HEK293 (cell line): ENCODE data around the gene PRRT1B.

Source experiments
- CTCF ChIA-PET: fragments of 350-600 bp; formaldehyde crosslinking; extraction: SDS; loops from one replicate; lab custom pipeline; 2021; ENCODE audit warnings: antibody characterized with exemption; lab: Yijun Ruan, JAX
- POLR2A ChIA-PET: fragments of 300-600 bp; formaldehyde crosslinking; extraction: SDS; loops from one replicate; lab custom pipeline; 2020; ENCODE audit warnings: antibody characterized with exemption, inconsistent platforms; lab: Yijun Ruan, JAX
- H3K27ac ChIP-seq: fragments of 200-500 bp; sonication (Bioruptor generic); 2 replicates; pipeline ENCODE4 v1.5.1; 2014; ENCODE audit warnings: low read depth, low read length, control low read depth, inconsistent platforms; ENCODE audit errors: extremely low read depth
- H3K36me3 ChIP-seq, 2 experiments: fragments of 200-500 bp in 1 of 2; sonication (Bioruptor generic) in 1 of 2; 1 replicate in 1 of 2; 2 replicates in 1 of 2; pipeline ENCODE4 v1.5.1; 2014 to 2017; ENCODE audit warnings: inconsistent platforms in 2 of 2, low read length in 2 of 2; ENCODE audit not compliant: control insufficient read depth in 2 of 2, insufficient read depth in 1 of 2
- H3K4me1 ChIP-seq: fragments of 200-500 bp; sonication (Bioruptor generic); 2 replicates; pipeline ENCODE4 v1.5.1; 2014; ENCODE audit warnings: mild to moderate bottlenecking, low read length, inconsistent platforms; ENCODE audit not compliant: control insufficient read depth, insufficient read depth
- H3K4me3 ChIP-seq: 2 replicates; pipeline ENCODE4 v1.5.1; 2011; ENCODE audit warnings: low read depth, mild to moderate bottlenecking, control low read depth, low read length, moderate library complexity
- H3K9me3 ChIP-seq: fragments of 200-500 bp; sonication (Bioruptor generic); 2 replicates; pipeline ENCODE4 v1.5.1; 2014; ENCODE audit warnings: low read depth, low read length, inconsistent platforms; ENCODE audit not compliant: control insufficient read depth, insufficient read depth
- ATF2 ChIP-seq: fragments of 450-650 bp; formaldehyde crosslinking; IDR thresholded peaks from 2 replicates; pipeline ENCODE4 v1.5.1; 2016; ENCODE audit warnings: missing biosample characterization, missing genetic modification characterization, low read depth
- GLIS1 ChIP-seq: fragments of 450-650 bp; formaldehyde crosslinking; IDR thresholded peaks from 2 replicates; pipeline ENCODE4 v1.5.1; 2016; ENCODE audit warnings: missing biosample characterization, missing genetic modification characterization
- HOXA7 ChIP-seq: sonication (generic); formaldehyde crosslinking; IDR thresholded peaks from 2 replicates; pipeline ENCODE4 v1.8.1; 2022; ENCODE audit warnings: missing genetic modification reagents, borderline replicate concordance
- KLF16 ChIP-seq: fragments of 450-650 bp; formaldehyde crosslinking; IDR thresholded peaks from 2 replicates; pipeline ENCODE4 v1.5.1; 2017; ENCODE audit warnings: missing biosample characterization, missing genetic modification characterization
- PATZ1 ChIP-seq: fragments of 450-650 bp; formaldehyde crosslinking; IDR thresholded peaks from 2 replicates; pipeline ENCODE4 v1.5.1; 2016; ENCODE audit warnings: missing biosample characterization, missing genetic modification characterization
- PRDM10 ChIP-seq: fragments of 450-650 bp; formaldehyde crosslinking; IDR thresholded peaks from 2 replicates; pipeline ENCODE4 v1.5.1; 2016; ENCODE audit warnings: missing biosample characterization, missing genetic modification characterization
- SETDB1 ChIP-seq: IDR thresholded peaks from one replicate; pipeline ENCODE4 v1.6.1; 2017; ENCODE audit warnings: mild to moderate bottlenecking, low read length, moderate library complexity, mixed read lengths; ENCODE audit not compliant: insufficient read length
- TRIM28 ChIP-seq: IDR thresholded peaks from 2 replicates; pipeline ENCODE4 v1.6.1; 2011; ENCODE audit warnings: low read length, control low read depth, borderline replicate concordance
- ZBTB17 ChIP-seq: fragments of 450-650 bp; formaldehyde crosslinking; IDR thresholded peaks from 2 replicates; pipeline ENCODE4 v1.5.1; 2016; ENCODE audit warnings: missing biosample characterization, missing genetic modification characterization
- ZBTB21 ChIP-seq: fragments of 450-650 bp; formaldehyde crosslinking; IDR thresholded peaks from 2 replicates; pipeline ENCODE4 v1.5.1; 2017; ENCODE audit warnings: missing biosample characterization, missing genetic modification characterization
- ZBTB44 ChIP-seq: fragments of 450-650 bp; IDR thresholded peaks from 2 replicates; pipeline ENCODE4 v1.5.1; 2018; ENCODE audit warnings: missing biosample characterization, mild to moderate bottlenecking, missing genetic modification characterization
- ZNF19 ChIP-seq: fragments of 450-650 bp; formaldehyde crosslinking; IDR thresholded peaks from 2 replicates; pipeline ENCODE4; 2016; ENCODE audit warnings: missing biosample characterization, missing genetic modification characterization, low read depth
- ZNF248 ChIP-seq: fragments of 450-650 bp; formaldehyde crosslinking; IDR thresholded peaks from 2 replicates; pipeline ENCODE4 v1.5.1; 2017; ENCODE audit warnings: missing biosample characterization, missing genetic modification characterization
- ZNF302 ChIP-seq: fragments of 450-650 bp; formaldehyde crosslinking; IDR thresholded peaks from 2 replicates; pipeline ENCODE4 v1.5.1; 2016; ENCODE audit warnings: missing biosample characterization, missing genetic modification characterization, low read depth
- ZNF311 ChIP-seq: fragments of 450-650 bp; formaldehyde crosslinking; IDR thresholded peaks from 2 replicates; pipeline ENCODE4 v1.5.1; 2017; ENCODE audit warnings: missing biosample characterization, missing genetic modification characterization, borderline replicate concordance
- ZNF350 ChIP-seq: fragments of 450-650 bp; formaldehyde crosslinking; IDR thresholded peaks from 2 replicates; pipeline ENCODE4 v1.5.0; 2017; ENCODE audit warnings: missing biosample characterization, mild to moderate bottlenecking, missing genetic modification characterization
- ZNF416 ChIP-seq: fragments of 450-650 bp; formaldehyde crosslinking; IDR thresholded peaks from 2 replicates; pipeline ENCODE4 v1.5.1; 2016; ENCODE audit warnings: missing biosample characterization, missing genetic modification characterization
- ZNF571 ChIP-seq: fragments of 450-650 bp; formaldehyde crosslinking; IDR thresholded peaks from 2 replicates; pipeline ENCODE4 v1.5.0; 2017; ENCODE audit warnings: missing biosample characterization, missing genetic modification characterization
- ZNF670 ChIP-seq: fragments of 450-650 bp; formaldehyde crosslinking; IDR thresholded peaks from 2 replicates; pipeline ENCODE4 v1.5.1; 2016; ENCODE audit warnings: missing biosample characterization, missing genetic modification characterization, low read depth
- ZNF777 ChIP-seq: fragments of 450-650 bp; formaldehyde crosslinking; IDR thresholded peaks from 2 replicates; pipeline ENCODE4 v1.5.1; 2017; ENCODE audit warnings: missing biosample characterization, missing genetic modification characterization, borderline replicate concordance

PRRT1B gene

GRCh38 chr9:131562032-131562959 is 17.0 kb downstream of the PRRT1B start (continued):
- TF ChIP-seq ZNF416 (tag by site-specific recombination) (no peak), ZNF670 (tag by site-specific recombination) (no peak), SETDB1 (peak; percentile 32), GLIS1 (tag by site-specific recombination) (peak; percentile 24; the same call in 1 of the 2 replicates), ZNF311 (tag by site-specific recombination) (no peak), TRIM28 (0 out of 2 replicates have a peak, but pooled peaks have one; percentile 32), ZNF302 (tag by site-specific recombination) (no peak), PRDM10 (tag by site-specific recombination) (peak; percentile 38), ZBTB17 (tag by site-specific recombination) (no peak)

- Histone ChIP-seq H3K36me3 (no peaks in the 10 kb centered on the region), H3K4me3 (no peak overlapping the region), H3K9me3 (no peaks in the 10 kb centered on the region), H3K27ac (no peak overlapping the region), H3K4me1 (no peaks in the 10 kb centered on the region)
- CTCF ChIA-PET = interaction anchor here (0.7 kb wide), 1 partner anchor 132 kb away, joined by 5 read pairs; no protein-coding TSS in a partner anchor
- POLR2A ChIA-PET = interaction anchor here (0.7 kb wide), 2 partner anchors 36 to 185 kb away, joined by 5 to 8 read pairs; no protein-coding TSS in a partner anchor
- TF ChIP-seq ZNF350 = no peak
- no peak for TF ChIP-seq ZNF571
- TF ChIP-seq ZBTB21 (tag by site-specific recombination) = no peak
Measured at GRCh38 chr9:131565369-131565768, 20.0 kb downstream of the PRRT1B start.

- Histone ChIP-seq H3K9me3 (no peaks in the 10 kb centered on the region), H3K4me1 (no peaks in the 10 kb centered on the region), H3K36me3 (no peaks in the 10 kb centered on the region), H3K27ac (no peak overlapping the region), H3K4me3 (no peak overlapping the region)
- ChIA-PET POLR2A (interaction anchor here (0.7 kb wide), 1 partner anchor 184 kb away, joined by 8 read pairs; no protein-coding TSS in a partner anchor), CTCF (interaction anchor here (0.6 kb wide), 1 partner anchor 210 kb away, joined by 3 read pairs; no protein-coding TSS in a partner anchor)
- no peak for TF ChIP-seq HOXA7 (CRISPR knock-in tag)
Measured at GRCh38 chr9:131566158-131566557, 20.8 kb downstream of the PRRT1B start.

GRCh38 chr9:131567910-131568309 is 22.6 kb downstream of the PRRT1B start:
- Histone ChIP-seq H3K9me3 (no peaks in the 10 kb centered on the region), H3K27ac (no peak overlapping the region), H3K36me3 (no peaks in the 10 kb centered on the region; a peak in 1 of 3 replicates), H3K4me3 (no peak overlapping the region), H3K4me1 (no peaks in the 10 kb centered on the region)
- ChIA-PET POLR2A (no interaction called here), CTCF (no interaction called here)
- TF ChIP-seq ZNF19 (tag by site-specific recombination) (no peak), PATZ1 (tag by site-specific recombination) (no peak), ATF2 (no peak), ZNF777 (no peak), ZNF248 (tag by site-specific recombination) (no peak), ZBTB44 (tag by site-specific recombination) (no peak), KLF16 (tag by site-specific recombination) (no peak), TRIM28 (no peak)
